Endothelial cell of hepatic sinusoid (primary cell): ENCODE results near the gene PHB1.
"Not testable (repeated sequence)": the region's sequence is repeated elsewhere in the genome, so short reads cannot be mapped to it uniquely, and the experiment has no call there.

Source experiments
- in situ Hi-C: cut with HindIII; loops from 2 replicates; pipeline ENCODE4 v1.10.0; 2017; ENCODE audit warnings: low sequenced_read_pairs

Gene PHB1

DNA sequence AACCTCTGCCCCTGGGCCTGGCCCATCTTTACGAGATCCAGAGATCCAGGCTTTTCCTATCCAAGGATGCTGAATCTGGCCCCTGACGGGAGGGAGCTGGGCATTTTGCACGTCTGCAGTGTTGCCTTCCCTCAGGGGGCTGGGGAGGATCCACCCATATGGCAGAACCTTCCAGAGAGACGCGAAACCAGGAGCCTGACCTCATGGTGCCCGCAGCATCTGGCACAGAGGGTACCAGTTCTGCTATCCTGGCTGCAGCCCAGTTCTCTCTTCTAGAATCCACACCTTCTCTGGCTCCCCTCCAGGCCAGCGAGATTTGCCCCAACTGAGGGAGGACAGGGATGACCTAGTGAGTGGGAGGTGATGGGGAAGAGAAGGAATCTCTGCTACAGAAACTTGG, 32.1 kb downstream of the PHB1 start:
- in situ Hi-C loops, result no loop called here

GRCh38 chr17:49381793-49382192, 32.9 kb downstream of the PHB1 start:
- in situ Hi-C loops, result no loop called here

DNA sequence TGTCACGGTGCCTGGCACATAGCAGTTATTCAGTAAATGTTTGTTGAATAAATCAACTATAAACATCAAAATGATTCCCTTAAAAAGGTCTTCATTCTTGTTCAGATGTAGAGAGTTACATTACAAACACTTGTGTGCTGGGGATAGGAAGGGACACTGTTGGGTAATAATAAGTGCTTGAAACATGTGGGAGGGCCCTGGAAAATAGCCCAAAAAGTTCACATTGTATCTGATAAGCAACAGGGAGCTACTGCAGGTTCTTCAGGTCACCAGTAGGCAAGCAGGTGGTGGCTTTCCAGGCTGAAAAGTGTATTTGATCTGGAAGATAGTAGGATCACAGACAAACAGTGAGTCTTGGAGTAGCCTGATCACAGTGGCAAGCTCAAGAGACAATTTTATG, 33.6 kb downstream of the PHB1 start:
- in situ Hi-C loops, result no loop called here

DNA sequence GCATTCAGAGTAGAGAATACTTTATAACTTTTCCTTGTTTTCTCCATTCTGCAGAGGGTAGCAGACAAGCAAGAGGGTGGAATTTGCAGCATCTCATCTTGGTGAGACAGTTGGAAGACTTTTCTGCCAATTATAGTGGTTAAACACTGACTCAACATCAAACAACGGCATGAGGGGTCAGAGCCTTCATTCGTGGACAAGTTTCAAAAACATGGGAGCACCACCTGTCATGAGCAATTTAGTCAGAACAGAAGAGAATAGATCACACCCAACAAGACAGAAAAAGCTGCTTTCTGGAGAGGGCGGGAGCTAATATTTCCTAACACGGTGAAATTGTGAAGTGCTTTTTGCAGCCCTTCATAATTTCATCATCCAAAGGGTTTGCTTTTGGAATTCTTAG, 34.8 kb downstream of the PHB1 start:
- in situ Hi-C loops, result loop anchor here (10.0 kb wide), 1 partner anchor 95 kb away; no protein-coding TSS in a partner anchor

- in situ Hi-C loops, result loop anchor here (10.0 kb wide), 1 partner anchor 94 kb away; no protein-coding TSS in a partner anchor
Observed at GRCh38 chr17:49378311-49378710, 36.4 kb downstream of the PHB1 start.

DNA sequence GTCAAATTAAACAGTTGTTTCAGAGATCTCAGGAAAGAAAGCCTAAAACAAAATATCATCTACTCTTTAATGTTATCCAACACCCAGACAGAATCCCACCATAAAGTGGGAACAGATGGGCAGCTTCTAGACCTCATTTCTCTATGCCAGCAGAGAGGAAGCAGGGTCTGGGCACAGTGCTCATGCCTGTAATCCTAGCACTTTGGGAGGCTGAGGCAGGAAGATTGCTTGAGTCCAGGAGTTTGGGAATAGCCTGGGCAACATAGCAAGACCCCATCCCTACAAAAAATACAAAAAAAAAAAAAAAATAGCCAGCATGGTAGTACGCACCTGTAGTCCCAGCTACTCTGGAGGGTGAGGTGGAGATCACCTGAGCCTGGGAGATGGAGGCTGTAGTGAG, 39.1 kb downstream of the PHB1 start:
- in situ Hi-C loops, result loop anchor here (10.0 kb wide), 1 partner anchor 91 kb away; no protein-coding TSS in a partner anchor

DNA sequence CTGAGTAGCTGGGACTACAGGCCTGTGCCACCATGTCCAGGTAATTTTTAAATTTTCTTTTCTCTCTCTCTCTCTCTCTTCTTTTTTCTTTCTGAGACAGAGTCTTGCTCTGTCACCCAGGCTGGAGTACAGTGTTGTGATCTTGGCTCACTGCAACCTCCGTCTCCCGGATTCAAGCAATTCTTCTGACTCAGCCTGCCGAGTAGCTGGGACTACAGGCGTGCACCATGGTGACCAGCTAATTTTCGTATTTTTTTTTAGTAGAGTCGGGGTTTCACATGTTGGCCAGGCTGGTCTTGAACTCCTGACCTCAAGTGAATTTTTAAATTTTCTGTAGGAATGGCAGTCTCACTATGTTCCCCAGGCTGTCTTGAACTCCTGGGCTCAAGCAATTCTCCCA, 41.6 kb downstream of the PHB1 start:
- in situ Hi-C loops, result loop anchor here (10.0 kb wide), 1 partner anchor 88 kb away; no protein-coding TSS in a partner anchor

DNA sequence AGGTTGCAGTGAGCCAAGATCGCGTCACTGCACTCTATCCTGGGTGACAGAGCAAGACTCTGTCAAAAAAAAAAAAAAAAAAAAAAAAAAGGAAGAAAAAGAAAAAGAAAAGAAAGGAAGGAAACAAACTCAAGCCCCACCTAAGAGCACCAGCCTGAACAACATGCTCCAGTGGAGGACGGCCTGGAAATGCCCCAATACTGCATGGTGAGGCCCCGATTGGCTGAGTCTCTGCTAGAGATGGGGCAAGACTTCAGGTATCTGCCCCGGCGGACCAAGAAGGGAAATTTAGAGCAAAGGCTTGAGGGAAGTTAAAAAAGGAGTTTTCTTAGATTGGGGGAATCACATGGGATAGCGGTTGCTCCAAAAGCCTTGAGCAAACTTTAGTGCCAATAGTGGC, 42.3 kb downstream of the PHB1 start:
- in situ Hi-C loops, result loop anchor here (10.0 kb wide), 1 partner anchor 88 kb away; no protein-coding TSS in a partner anchor

DNA sequence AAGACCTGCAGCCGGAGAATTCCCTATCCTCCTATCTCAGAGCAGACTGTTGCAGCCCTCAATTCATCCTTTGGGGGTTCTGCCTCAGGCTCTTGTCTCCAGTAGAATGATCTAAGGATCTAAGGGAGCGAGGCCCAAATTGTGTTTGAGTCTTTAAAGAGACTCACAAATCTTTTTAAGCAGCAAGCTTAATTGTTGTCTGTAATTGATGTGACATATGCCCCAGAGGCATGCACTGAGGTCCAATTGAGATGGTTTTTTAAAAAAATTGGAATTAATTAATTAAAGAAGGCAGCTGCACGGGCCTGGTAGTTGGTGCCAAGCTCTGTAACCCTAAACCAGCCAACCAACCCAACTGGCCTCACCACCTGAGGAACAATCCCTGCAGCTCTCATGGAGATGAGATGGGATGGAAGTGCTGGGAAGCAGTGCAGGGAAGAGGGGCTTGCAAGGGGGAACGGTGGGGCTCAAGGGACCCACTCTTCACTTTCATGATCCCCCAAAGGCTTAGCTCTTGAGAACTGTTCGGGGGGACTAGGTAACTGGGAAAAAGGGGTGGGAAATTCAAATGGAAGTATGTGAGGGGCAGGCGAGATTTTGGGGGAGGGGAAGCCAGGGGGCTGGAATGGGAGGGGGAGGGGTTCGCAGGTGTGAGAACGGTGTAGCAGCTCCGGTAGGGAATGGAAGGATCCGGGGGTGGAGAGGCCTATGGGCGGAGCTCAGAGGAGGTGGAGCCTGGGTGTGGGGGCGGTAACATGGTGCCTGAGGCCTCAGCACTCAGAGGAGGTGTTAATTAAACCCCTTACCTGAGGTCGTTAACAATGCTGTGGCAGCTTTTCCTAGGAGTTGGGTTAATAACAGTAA, 43.5 kb downstream of the PHB1 start:
- in situ Hi-C loops, result loop anchor here (10.0 kb wide), 1 partner anchor 86 kb away; no protein-coding TSS in a partner anchor

DNA sequence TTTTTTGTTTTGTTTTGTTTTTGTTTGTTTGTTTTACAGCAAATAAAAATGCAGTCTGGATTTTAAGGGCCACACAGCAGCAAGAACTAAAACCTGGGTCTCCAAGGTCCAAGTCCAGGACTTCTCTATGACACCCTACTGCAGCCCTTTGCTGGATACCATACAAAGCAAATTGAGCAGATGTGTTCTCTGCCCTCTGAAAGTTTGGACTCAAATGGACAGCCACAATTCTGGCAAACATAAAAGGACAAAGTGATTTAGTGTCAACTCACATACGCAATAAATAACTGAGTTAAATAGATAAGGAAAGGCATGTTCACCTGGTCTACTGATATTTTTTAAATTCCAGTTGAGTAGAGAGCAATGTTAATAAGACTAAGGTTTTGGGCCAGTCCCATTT, 44.9 kb downstream of the PHB1 start:
- in situ Hi-C loops, result loop anchor here (10.0 kb wide), 1 partner anchor 85 kb away; no protein-coding TSS in a partner anchor

GRCh38 chr17:49369089-49369488, 45.6 kb downstream of the PHB1 start:
- in situ Hi-C loops, result no loop called here

GRCh38 chr17:49365667-49366066, 49.0 kb downstream of the PHB1 start:
- in situ Hi-C loops, result no loop called here

GRCh38 chr17:49365126-49365525, 49.6 kb downstream of the PHB1 start:
- in situ Hi-C loops, result not testable (repeated sequence)

GRCh38 chr17:49364119-49364518, 50.6 kb downstream of the PHB1 start:
- in situ Hi-C loops, result no loop called here

DNA sequence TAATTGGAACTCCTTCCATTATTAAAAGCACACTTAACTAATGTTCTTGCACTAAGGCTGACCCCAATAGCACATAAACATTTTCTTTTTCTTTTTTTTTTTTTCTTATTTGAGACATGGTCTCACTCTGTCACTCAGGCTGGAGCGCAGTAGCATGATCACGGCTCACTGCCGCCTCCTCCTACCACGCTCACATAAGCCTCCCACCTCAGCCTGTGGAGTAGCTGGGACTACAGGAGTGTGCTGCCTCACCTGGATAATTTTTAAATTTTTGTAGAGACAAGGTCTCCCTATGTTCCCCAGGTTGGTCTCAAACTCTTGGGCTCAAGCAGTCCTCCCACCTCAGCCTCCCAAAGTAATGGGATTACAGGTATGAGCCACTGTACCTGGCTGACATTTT, 51.4 kb downstream of the PHB1 start:
- in situ Hi-C loops, result no loop called here

- in situ Hi-C loops, result no loop called here
Observed at GRCh38 chr17:49362723-49363117, 52.0 kb downstream of the PHB1 start.

GRCh38 chr17:49361902-49362722, 52.6 kb downstream of the PHB1 start, which contains the start of gene ZNF652:
Gene ZNF652, minus strand, starts transcription at chr17:49362250. Its CDS starts 44,525 bp downstream, at chr17:49317725.
- in situ Hi-C loops, result no loop called here

DNA sequence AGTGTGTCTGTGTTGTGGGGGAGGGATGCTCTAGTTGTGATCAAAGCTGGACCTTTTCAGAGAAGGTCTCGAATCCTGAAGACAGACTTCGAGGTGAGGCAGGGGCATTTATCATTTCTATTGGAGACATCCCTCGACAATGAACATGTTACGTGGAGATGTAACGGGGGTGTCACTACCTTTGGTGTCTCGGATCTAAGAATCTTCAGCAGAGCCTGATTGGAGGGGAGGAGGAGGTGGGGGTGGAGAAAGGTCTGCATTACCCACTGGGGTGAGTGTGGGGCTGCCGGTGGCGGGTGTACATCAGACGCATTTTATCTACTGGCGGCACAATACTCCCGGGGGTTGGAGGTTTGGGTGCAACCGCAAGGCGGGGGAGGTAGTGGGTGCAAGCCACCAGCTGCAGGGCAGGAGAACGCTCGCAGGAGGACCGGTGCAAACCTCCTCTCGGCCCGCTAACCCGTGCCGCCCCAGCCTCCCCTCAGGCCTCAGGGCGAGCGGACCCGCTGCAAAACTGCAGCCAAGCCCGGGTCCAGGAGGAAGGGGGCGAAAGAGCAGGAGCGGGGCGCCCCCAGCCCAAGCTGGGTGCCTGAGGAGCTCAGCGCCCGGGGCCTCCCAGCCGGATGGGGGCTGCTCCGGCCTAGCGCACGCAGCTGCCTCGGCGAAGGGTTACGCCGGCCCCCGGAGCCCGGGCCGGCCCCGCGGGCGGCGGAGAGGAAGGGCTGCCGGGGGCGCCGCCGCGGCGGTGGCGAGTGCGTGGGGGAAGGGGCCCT, 53.4 kb downstream of the PHB1 start:
- in situ Hi-C loops, result no loop called here

DNA sequence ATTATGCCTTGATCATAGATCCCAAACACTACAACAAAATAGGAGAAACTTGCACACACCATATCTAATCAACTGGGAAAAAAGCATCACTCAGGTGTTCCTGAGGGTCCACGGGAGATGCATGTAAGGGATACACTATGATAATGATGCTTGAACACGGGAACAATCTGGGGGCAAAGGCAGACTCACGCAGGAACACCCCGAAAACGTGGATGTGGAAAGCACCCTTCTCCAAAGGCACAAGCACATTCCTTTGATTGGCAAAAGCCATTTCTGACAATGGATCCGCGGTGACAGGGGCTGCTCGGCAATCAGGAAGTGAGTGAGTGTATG, 53.9 kb downstream of the PHB1 start:
- in situ Hi-C loops, result no loop called here

- in situ Hi-C loops, result no loop called here
Observed at GRCh38 chr17:49359990-49360795, 54.5 kb downstream of the PHB1 start.
